Esophagus muscularis mucosa (tissue), 4 donors: ENCODE data around the gene ITPR2.

Source experiments
- CTCF ChIP-seq, 3 experiments: fragments of 200-600 bp in 2 of 3; fragments of 450-650 bp in 1 of 3; sonication (generic) in 2 of 3; IDR thresholded peaks; one replicate each; pipeline ENCODE4 v1.5.1; 2017 to 2019; ENCODE audit warnings: antibody characterized with exemption in 3 of 3, mild to moderate bottlenecking in 2 of 3, moderate library complexity in 1 of 3
- EP300 ChIP-seq: sonication (generic); formaldehyde crosslinking; IDR thresholded peaks from one replicate; pipeline ENCODE4 v1.6.1; 2017; ENCODE audit warnings: antibody characterized with exemption
- POLR2A ChIP-seq: fragments of 450-650 bp; IDR thresholded peaks from one replicate; pipeline ENCODE4 v1.6.1; 2017; ENCODE audit warnings: antibody characterized with exemption, moderate library complexity, mild to moderate bottlenecking, low read depth
- POLR2AphosphoS5 ChIP-seq, 2 donors: sonication (generic); formaldehyde crosslinking; IDR thresholded peaks; one replicate each; pipeline ENCODE4 v1.6.1; 2017; ENCODE audit warnings: antibody characterized with exemption in 2 of 2

- TF ChIP-seq CTCF (IDR thresholded peaks at IDR 0.05) (no peak), POLR2AphosphoS5 (IDR thresholded peaks at IDR 0.05) (no peak), EP300 (no peak), POLR2A (no peak)
Observed at GRCh38 chr12:26469421-26470180, 363.4 kb downstream of the ITPR2 start.
